Right lobe of liver (tissue), 6 donors: ENCODE measurements around the gene NOL12. TPM values are rescaled to one million over a fixed set of nuclear protein-coding genes. Genes with fewer than 3 reads are reported as not detected.

Source experiments
- ATAC-seq, 4 donors: fragments of 200-7000 bp; cut with Tn5 transposase; one replicate each; pipeline ENCODE4 v1.9.1; 2020; ENCODE audit warnings: mild to moderate bottlenecking in 4 of 4, moderate library complexity in 4 of 4
- DNase-seq, 3 donors: peaks; one replicate each; pipeline ENCODE4 v3.0.0-alpha.2; 2020
- H3K27ac ChIP-seq, 3 donors: fragments of 200-600 bp; one replicate each; pipeline ENCODE4 v1.8.0; 2022
- H3K27me3 ChIP-seq, 2 donors: fragments of 200-600 bp; one replicate each; pipeline ENCODE4 v1.8.0; 2022
- H3K36me3 ChIP-seq, 4 donors: fragments of 200-600 bp; sonication (generic) in 1 of 4; one replicate each; pipeline versions ENCODE4 v1.5.1 to v1.8.0; 2017 to 2022; ENCODE audit warnings: control low read depth in 1 of 4
- H3K4me1 ChIP-seq, 4 donors: fragments of 200-600 bp; sonication (generic) in 1 of 4; one replicate each; pipeline versions ENCODE4 v1.5.1 to v1.8.0; 2017 to 2022; ENCODE audit warnings: control low read depth in 1 of 4
- H3K4me3 ChIP-seq, 3 donors: fragments of 200-600 bp; one replicate each; pipeline ENCODE4 v1.8.0; 2022
- H3K9me3 ChIP-seq, 4 donors: fragments of 200-600 bp; sonication (generic) in 1 of 4; one replicate each; pipeline versions ENCODE4 v1.5.1 to v1.8.0; 2017 to 2022; ENCODE audit warnings: control low read depth in 1 of 4
- POLR2A ChIP-seq: fragments of 450-650 bp; IDR thresholded peaks from one replicate; pipeline ENCODE4 v1.6.1; 2017; ENCODE audit warnings: antibody characterized with exemption, mild to moderate bottlenecking
- WGBS: methylation state at CpG from one replicate; pipeline ENCODE4 v1.1.6; 2018; ENCODE audit warnings: low coverage, low lambda C conversion rate; ENCODE audit not compliant: insufficient coverage; ENCODE audit errors: missing lambda C conversion rate; 5-methylcytosine and 5-hydroxymethylcytosine counted together
- intact Hi-C, 2 donors: fragments of 100-400 bp; cut with DNase I; formaldehyde crosslinking; loops; one replicate each; pipeline versions ENCODE4 v1.11.2 to v1.14.1; 2022
- total RNA-seq, 6 experiments: library from RNA; depleted of rRNA in 2 of 6; stranded (reverse); fragments of >200 nt in 2 of 6; fragmentation: NEBNext Ultra II Directional in 3 of 6; extraction: Animal tissue kit (Norgen Biotek cat#: 25700) in 3 of 6; gene quantifications; one replicate each; pipeline versions ENCODE4 v1.1.0 to v1.2.4, GENCODE V29; 2016 to 2023
- TF ChIP-seq, protein P1 (sequence below), 4 donors: fragments of 200-600 bp in 3 of 4; fragments of 450-650 bp in 1 of 4; IDR thresholded peaks; one replicate each; pipeline versions ENCODE4 v1.5.1 to v1.8.0; 2016 to 2022; ENCODE audit warnings: antibody characterized with exemption in 4 of 4, mild to moderate bottlenecking in 2 of 4
- donor health status: DM: no; HTN: yes; CAD: no.
- donor health status: DM: no; HTN: no; CAD: no.
- donor health status: DM: no; HTN: no; CAD: no.
- donor health status: DM: no; HTN: yes; CAD: no.
- donor health status: DM: no; HTN: yes; CAD: no.

Gene NOL12
- total RNA-seq, 6 experiments from 2014 or later: 8.4 to 16.1 (median 9.4) TPM

DNA sequence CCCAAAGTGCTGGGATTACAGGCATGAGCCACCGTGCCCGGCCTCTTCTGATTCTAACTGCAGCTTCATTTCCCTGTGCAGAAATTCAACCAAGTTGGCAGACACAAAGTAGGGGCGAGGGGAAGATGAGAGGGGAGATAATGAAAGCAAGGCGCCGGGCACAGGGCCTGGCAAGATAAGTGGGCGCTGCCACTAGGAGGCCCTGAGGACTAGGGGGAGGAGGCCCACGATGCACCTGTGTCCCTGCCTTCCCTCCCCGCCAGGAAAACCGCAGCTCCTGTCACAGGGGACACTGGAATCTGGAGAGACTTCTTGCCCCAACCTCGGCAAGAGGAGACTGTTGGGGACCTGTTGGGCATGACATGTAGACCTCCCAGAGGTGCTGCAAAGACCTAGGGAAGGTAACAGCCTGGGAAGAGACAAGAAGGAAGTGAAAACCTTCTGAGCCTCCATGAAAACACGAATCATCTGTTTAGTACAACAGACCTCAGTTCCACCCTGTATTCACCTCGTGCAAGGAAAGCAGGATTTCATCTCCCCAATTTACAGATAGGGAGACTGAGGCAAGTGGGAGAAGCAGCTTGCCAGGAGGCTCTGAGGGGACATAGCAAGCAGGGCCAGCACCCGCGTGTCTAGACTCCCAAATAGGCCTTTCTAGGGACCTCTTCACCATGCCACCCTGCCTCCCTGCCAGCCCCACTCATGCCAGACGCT, 13.8 kb upstream of the NOL12 start:
- no peak overlapping the region for H3K27ac ChIP-seq

GRCh38 chr22:37672920-37673455, 13.2 kb upstream of the NOL12 start:
- 43% methylated on average over 2 of the region's 11 CpGs for WGBS
- peaks cover 0 to 30% (median 10%) of the 10 kb centered on the region in 4 donors for H3K4me1 ChIP-seq
- no peaks in the 10 kb centered on the region for H3K36me3 ChIP-seq
- no peak for DNase-seq
- ATAC-seq: no peak
- no peak overlapping the region for H3K4me3 ChIP-seq
- intact Hi-C loops: loop anchor here in 1 of 2 donors (10.0 kb wide), 1 partner anchor 48 kb away; no protein-coding TSS in a partner anchor
- H3K27me3 ChIP-seq: no peaks in the 10 kb centered on the region
- H3K9me3 ChIP-seq: no peaks in the 10 kb centered on the region
- no peak overlapping the region for H3K27ac ChIP-seq
- TF ChIP-seq, protein P1, sequence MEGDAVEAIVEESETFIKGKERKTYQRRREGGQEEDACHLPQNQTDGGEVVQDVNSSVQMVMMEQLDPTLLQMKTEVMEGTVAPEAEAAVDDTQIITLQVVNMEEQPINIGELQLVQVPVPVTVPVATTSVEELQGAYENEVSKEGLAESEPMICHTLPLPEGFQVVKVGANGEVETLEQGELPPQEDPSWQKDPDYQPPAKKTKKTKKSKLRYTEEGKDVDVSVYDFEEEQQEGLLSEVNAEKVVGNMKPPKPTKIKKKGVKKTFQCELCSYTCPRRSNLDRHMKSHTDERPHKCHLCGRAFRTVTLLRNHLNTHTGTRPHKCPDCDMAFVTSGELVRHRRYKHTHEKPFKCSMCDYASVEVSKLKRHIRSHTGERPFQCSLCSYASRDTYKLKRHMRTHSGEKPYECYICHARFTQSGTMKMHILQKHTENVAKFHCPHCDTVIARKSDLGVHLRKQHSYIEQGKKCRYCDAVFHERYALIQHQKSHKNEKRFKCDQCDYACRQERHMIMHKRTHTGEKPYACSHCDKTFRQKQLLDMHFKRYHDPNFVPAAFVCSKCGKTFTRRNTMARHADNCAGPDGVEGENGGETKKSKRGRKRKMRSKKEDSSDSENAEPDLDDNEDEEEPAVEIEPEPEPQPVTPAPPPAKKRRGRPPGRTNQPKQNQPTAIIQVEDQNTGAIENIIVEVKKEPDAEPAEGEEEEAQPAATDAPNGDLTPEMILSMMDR (IDR thresholded peaks at IDR 0.05): no peak
- no peak for TF ChIP-seq POLR2A

More for the DNA sequence above, 13.8 kb upstream of the NOL12 start:
- intact Hi-C loops: loop anchor here in 1 of 2 donors (10.0 kb wide), 1 partner anchor 48 kb away; no protein-coding TSS in a partner anchor
- ATAC-seq: no peak
- Histone ChIP-seq H3K27me3 (no peaks in the 10 kb centered on the region), H3K9me3 (no peaks in the 10 kb centered on the region), H3K36me3 (no peaks in the 10 kb centered on the region), H3K4me1 (peaks cover 0 to 30% (median 10%) of the 10 kb centered on the region in 4 donors), H3K4me3 (no peak overlapping the region)
- no peak for TF ChIP-seq POLR2A
- TF ChIP-seq, protein P1 (IDR thresholded peaks at IDR 0.05): no peak
- 64% methylated on average over 9 of the region's 15 CpGs for WGBS
- DNase-seq: no peak

DNA sequence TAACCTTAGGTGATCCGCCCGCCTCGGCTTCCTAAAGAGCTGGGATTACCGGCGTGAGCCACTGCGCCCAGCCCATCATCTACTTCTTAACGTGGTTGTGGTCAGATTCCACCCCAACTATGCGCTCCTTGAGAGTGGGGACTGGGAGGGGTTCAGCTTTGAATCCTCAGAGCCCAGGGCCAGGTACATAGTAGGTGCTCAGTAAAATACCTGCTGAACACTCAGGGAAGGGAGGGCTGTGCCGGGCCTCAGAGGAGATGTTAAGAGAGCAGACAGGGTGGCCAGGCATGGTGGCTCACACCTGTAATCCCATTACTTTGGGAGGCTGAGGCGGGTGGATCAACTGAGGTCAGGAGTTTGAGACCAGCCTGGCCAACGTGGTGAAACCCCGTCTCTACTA, 11.9 kb upstream of the NOL12 start:
- TF ChIP-seq POLR2A: no peak
- TF ChIP-seq, protein P1 (IDR thresholded peaks at IDR 0.05): no peak
- no peak overlapping the region for H3K4me3 ChIP-seq
- peak overlapping the region; percentile 56 to 84 (median 64) for H3K27ac ChIP-seq
- WGBS: 78% methylated on average over 5 of the region's 12 CpGs
- DNase-seq (no peak), ATAC-seq (no peak)
- H3K9me3 ChIP-seq: no peaks in the 10 kb centered on the region
- peaks cover 0 to 30% (median 10%) of the 10 kb centered on the region in 4 donors for H3K4me1 ChIP-seq
- no peaks in the 10 kb centered on the region for H3K36me3 ChIP-seq
- H3K27me3 ChIP-seq: no peaks in the 10 kb centered on the region
- intact Hi-C loops: loop anchor here in 1 of 2 donors (10.0 kb wide), 1 partner anchor 49 kb away; no protein-coding TSS in a partner anchor

DNA sequence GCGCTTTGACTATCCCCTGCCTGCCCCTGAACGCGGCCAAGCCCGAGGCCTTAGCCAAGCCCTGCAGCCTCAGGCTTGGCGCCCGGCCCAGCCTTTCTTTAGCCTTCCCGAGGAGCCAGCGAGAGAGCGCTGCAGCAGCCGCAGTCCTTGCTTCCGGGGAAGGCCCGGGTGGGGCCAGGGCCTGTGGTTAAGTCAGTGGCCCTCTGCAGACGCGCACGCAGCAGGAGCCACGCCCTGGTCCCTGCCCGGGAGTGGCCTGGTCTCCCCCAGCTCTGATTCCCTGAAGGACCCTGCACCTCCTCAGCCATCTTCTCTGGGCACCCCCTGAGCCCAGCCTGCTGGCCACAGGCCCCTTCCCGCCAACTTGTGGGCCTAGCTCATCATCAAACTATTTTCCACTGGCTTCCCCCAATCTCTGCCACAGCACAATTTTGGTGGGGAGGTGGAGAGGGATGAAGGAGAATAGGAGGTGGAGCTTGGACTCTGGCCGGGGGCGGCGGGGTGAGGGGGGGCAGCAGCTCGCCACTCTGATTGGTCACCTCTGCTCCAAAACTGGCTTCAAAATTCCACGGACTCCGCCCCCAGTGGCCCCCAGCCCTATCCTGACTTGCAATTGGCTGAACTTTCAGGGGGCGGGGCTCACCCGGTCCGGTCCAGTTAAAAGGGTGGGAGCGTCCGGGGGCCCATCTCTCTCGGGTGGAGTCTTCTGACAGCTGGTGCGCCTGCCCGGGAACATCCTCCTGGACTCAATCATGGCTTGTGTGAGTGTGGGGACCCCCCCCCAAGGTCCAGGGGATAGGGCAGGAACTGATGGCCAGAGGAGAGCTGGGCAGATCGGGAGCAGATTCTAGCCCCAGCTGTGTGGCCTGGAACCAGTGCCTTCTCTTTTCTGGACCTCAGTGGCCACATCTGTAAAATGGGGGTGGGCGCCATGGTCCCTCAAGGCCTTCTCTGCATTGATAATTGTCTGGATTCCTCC, 10.9 kb upstream of the NOL12 start, which contains the start of gene LGALS1:
TSS of gene LGALS1 (plus strand) at position 686 of the 979 bp plus-strand sequence. CDS start at position 753, 67 bp downstream.
- no peaks in the 10 kb centered on the region for H3K27me3 ChIP-seq
- TF ChIP-seq POLR2A: peak; percentile 42
- TF ChIP-seq, protein P1 (IDR thresholded peaks at IDR 0.05): peak in 2 of 4 donors; percentile 5 to 8
- peak within 1 kb of the TSS; percentile 56 to 84 (median 84) for H3K27ac ChIP-seq
- intact Hi-C loops: loop anchor here in 1 of 2 donors (10.0 kb wide), 1 partner anchor 50 kb away; no protein-coding TSS in a partner anchor
- 7% methylated on average over 14 of the region's 34 CpGs for WGBS
- H3K4me3 ChIP-seq: peak within 1 kb of the TSS; percentile 41 to 62 (median 58)
- H3K36me3 ChIP-seq: no peaks in the 10 kb centered on the region
- H3K4me1 ChIP-seq: peaks cover 0 to 30% (median 10%) of the 10 kb centered on the region in 4 donors
- no peaks in the 10 kb centered on the region for H3K9me3 ChIP-seq
- peak; percentile 69 to 82 (median 76) for ATAC-seq
- peak; percentile 90 to 95 (median 94) for DNase-seq
